Astrocyte (in vitro differentiated cells and primary cell): Measurements from ENCODE around the gene PTPN3.

ENCODE experiments used
- CTCF ChIP-seq: IDR thresholded peaks from 2 replicates; pipeline ENCODE4 v1.5.1; 2011; ENCODE audit warnings: low read depth, mild to moderate bottlenecking, inconsistent platforms, low read length, moderate library complexity; ENCODE audit not compliant: insufficient read depth
- EZH2 ChIP-seq: IDR thresholded peaks from 2 replicates; pipeline ENCODE4 v1.6.1; 2012; ENCODE audit warnings: mild to moderate bottlenecking, low read length, inconsistent platforms; ENCODE audit not compliant: insufficient read depth

GRCh38 chr9:109411798-109412352 is 86.2 kb downstream of the PTPN3 start:
- TF ChIP-seq CTCF (peak; percentile 74), EZH2 (no peak)
